ENCODE results near the gene NBEAL1. TPM values are rescaled to one million over a fixed set of nuclear protein-coding genes. Genes with fewer than 3 reads are reported as not detected.

Gene NBEAL1
- polyA plus RNA-seq, 1 experiment = 11.7 TPM

- CTCF ChIA-PET = no interaction called here
Observed at GRCh38 chr2:203043226-203043625, 28.6 kb downstream of the NBEAL1 start.

GRCh38 chr2:203045867-203046266 lies 31.2 kb downstream of the NBEAL1 start:
- no peak overlapping the region for H3K27ac ChIP-seq (ENCODE audit: low read depth, low read length)
- CTCF ChIA-PET = interaction anchor here (0.7 kb wide), 1 partner anchor 135 kb away, joined by 3 read pairs; the partner anchor contains the start of gene WDR12
- POLR2A ChIA-PET = no interaction called here
- H3K9me3 ChIP-seq (ENCODE audit: control insufficient read depth, insufficient read depth, low read length) = no peaks in the 10 kb centered on the region
- no peaks in the 10 kb centered on the region for H3K27me3 ChIP-seq (ENCODE audit: control insufficient read depth, insufficient read depth, low read length)
- H3K4me3 ChIP-seq (ENCODE audit: low read depth, low read length) = no peak overlapping the region
- TF ChIP-seq, protein P1, sequence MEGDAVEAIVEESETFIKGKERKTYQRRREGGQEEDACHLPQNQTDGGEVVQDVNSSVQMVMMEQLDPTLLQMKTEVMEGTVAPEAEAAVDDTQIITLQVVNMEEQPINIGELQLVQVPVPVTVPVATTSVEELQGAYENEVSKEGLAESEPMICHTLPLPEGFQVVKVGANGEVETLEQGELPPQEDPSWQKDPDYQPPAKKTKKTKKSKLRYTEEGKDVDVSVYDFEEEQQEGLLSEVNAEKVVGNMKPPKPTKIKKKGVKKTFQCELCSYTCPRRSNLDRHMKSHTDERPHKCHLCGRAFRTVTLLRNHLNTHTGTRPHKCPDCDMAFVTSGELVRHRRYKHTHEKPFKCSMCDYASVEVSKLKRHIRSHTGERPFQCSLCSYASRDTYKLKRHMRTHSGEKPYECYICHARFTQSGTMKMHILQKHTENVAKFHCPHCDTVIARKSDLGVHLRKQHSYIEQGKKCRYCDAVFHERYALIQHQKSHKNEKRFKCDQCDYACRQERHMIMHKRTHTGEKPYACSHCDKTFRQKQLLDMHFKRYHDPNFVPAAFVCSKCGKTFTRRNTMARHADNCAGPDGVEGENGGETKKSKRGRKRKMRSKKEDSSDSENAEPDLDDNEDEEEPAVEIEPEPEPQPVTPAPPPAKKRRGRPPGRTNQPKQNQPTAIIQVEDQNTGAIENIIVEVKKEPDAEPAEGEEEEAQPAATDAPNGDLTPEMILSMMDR (IDR thresholded peaks at IDR 0.05; ENCODE audit: low read depth, low read length) = no peak
- DNase-seq (ENCODE audit: low read depth, low spot score) = no peak

More at GRCh38 chr2:203043226-203043625, 28.6 kb downstream of the NBEAL1 start:
- Histone ChIP-seq H3K27me3 (ENCODE audit: control insufficient read depth, insufficient read depth, low read length) (no peaks in the 10 kb centered on the region), H3K4me3 (ENCODE audit: low read depth, low read length) (no peak overlapping the region), H3K9me3 (ENCODE audit: control insufficient read depth, insufficient read depth, low read length) (no peaks in the 10 kb centered on the region), H3K27ac (ENCODE audit: low read depth, low read length) (no peak overlapping the region)
- POLR2A ChIA-PET = no interaction called here
- TF ChIP-seq, protein P1 (IDR thresholded peaks at IDR 0.05; ENCODE audit: low read depth, low read length) = no peak
- no peak for DNase-seq (ENCODE audit: low read depth, low spot score)

DNA sequence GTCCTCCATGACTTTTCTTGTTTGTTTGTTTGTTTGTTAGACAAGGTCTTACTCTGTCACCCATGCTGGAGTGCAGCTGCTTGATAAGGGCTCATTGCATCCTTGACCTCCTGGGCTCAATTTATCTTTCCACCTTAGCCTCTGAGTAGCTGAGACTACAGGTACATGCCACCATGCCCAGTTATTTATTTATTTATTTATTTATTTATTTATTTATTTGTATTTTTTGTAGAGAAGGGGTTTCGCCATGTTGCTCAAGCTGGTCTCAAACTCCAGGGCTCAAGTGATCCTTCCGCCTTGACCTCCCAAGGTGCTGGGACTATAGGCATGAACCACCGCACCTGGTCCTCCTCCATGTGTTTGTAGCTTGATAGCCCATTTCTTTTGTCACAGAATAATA lies 37.9 kb downstream of the NBEAL1 start:
- ChIA-PET CTCF (no interaction called here), POLR2A (no interaction called here)
- no peaks in the 10 kb centered on the region for H3K9me3 ChIP-seq (ENCODE audit: control insufficient read depth, insufficient read depth, low read length)
- TF ChIP-seq, protein P1 (IDR thresholded peaks at IDR 0.05; ENCODE audit: low read depth, low read length) = no peak
- no peak overlapping the region for H3K4me3 ChIP-seq (ENCODE audit: low read depth, low read length)
- H3K27me3 ChIP-seq (ENCODE audit: control insufficient read depth, insufficient read depth, low read length) = no peaks in the 10 kb centered on the region
- DNase-seq (ENCODE audit: low read depth, low spot score) = no peak
- H3K27ac ChIP-seq (ENCODE audit: low read depth, low read length) = no peak overlapping the region

DNA sequence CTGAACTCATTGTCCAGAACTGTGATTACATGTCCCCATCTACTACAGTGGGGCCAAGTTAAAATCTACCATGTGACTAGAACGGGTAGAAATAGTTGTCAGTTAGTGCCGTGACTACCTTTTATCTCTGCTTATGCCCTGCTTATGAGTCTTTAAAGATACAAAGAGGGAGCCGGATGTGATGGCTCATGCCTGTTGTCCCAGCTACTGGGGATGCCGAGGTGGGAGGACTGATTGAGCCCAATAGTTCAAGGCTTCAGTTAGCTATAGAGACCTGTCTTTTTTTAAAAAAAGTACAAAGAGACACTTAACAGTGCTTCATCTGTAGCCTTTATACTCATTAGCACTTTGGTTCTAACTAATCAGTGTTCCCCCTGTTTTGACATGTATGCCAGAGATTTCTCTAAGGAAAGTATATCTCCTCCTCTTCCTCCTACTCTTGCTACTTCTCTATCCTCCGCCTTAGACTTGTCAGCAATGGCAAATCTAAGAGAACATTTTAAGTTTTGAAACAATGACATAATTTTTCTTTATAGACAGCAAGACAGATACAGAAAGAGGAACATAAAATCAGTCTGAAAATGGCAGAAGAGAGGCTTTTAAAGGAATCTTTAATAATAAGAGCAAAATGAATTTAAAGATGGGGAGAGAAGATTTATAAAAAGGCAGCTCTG lies 45.0 kb downstream of the NBEAL1 start:
- no peak overlapping the region for H3K4me3 ChIP-seq (ENCODE audit: low read depth, low read length)
- no peak for DNase-seq (ENCODE audit: low read depth, low spot score)
- TF ChIP-seq, protein P1 (IDR thresholded peaks at IDR 0.05; ENCODE audit: low read depth, low read length) = no peak
- H3K27ac ChIP-seq (ENCODE audit: low read depth, low read length) = no peak overlapping the region
- ChIA-PET CTCF (no interaction called here), POLR2A (no interaction called here)
- no peaks in the 10 kb centered on the region for H3K9me3 ChIP-seq (ENCODE audit: control insufficient read depth, insufficient read depth, low read length)
- no peaks in the 10 kb centered on the region for H3K27me3 ChIP-seq (ENCODE audit: control insufficient read depth, insufficient read depth, low read length)

- no peaks in the 10 kb centered on the region for H3K27me3 ChIP-seq (ENCODE audit: control insufficient read depth, insufficient read depth, low read length)
- no peak overlapping the region for H3K27ac ChIP-seq (ENCODE audit: low read depth, low read length)
- peaks cover under 1% of the 10 kb centered on the region; the same call in 1 of the 2 replicates for H3K9me3 ChIP-seq (ENCODE audit: control insufficient read depth, insufficient read depth, low read length)
- H3K4me3 ChIP-seq (ENCODE audit: low read depth, low read length) = no peak overlapping the region
- TF ChIP-seq, protein P1 (IDR thresholded peaks at IDR 0.05; ENCODE audit: low read depth, low read length) = no peak
- ChIA-PET CTCF (interaction anchor here (1.1 kb wide), 1 partner anchor 473 kb away, joined by 4 read pairs; no protein-coding TSS in a partner anchor), POLR2A (no interaction called here)
- peak; percentile 34 for DNase-seq (ENCODE audit: low read depth, low spot score)
Observed at GRCh38 chr2:203061346-203061745, 46.7 kb downstream of the NBEAL1 start.

All from AG04450 (cell line).